Brain microvascular endothelial cell (primary cell): ENCODE results near the gene NEU2.

Experiments used
- DNase-seq: peaks from one replicate; pipeline ENCODE4 v3.0.0-alpha.2; 2020
- H3K27ac ChIP-seq: fragments of 250-450 bp; sonication (Bioruptor Pico); 2 replicates; pipeline ENCODE4 v1.5.1; 2020; ENCODE audit warnings: mild to moderate bottlenecking, moderate library complexity
- H3K27me3 ChIP-seq: fragments of 250-450 bp; sonication (Bioruptor Pico); replicated peaks from 2 replicates; pipeline ENCODE4 v1.5.1; 2020; ENCODE audit warnings: mild to moderate bottlenecking
- H3K36me3 ChIP-seq: fragments of 250-450 bp; sonication (Bioruptor Pico); replicated peaks from 2 replicates; pipeline ENCODE4 v1.5.1; 2020; ENCODE audit warnings: mild to moderate bottlenecking
- H3K4me3 ChIP-seq: 2 replicates; pipeline ENCODE4 v1.5.1; 2011; ENCODE audit warnings: low read depth, mild to moderate bottlenecking, control low read depth, low read length, moderate library complexity
- CTCF ChIP-seq: IDR thresholded peaks from 2 replicates; pipeline ENCODE4 v1.5.1; 2011; ENCODE audit warnings: low read depth, mild to moderate bottlenecking, moderate library complexity, low read length, control low read depth, inconsistent platforms; ENCODE audit errors: missing control alignments
- in situ Hi-C: cut with HindIII; loops from 2 replicates; pipeline ENCODE4 v1.10.0; 2017; ENCODE audit warnings: low sequenced_read_pairs, low pct_ligation_motif_present

Gene NEU2

GRCh38 chr2:233076749-233077148 lies 44.3 kb downstream of the NEU2 start:
- TF ChIP-seq CTCF: no peak
- no peak for DNase-seq
- in situ Hi-C loops: loop anchor here (25.0 kb wide), 1 partner anchor 161 kb away; no protein-coding TSS in a partner anchor
- no peaks in the 10 kb centered on the region for H3K27me3 ChIP-seq
- no peaks in the 10 kb centered on the region for H3K36me3 ChIP-seq
- no peak overlapping the region for H3K27ac ChIP-seq
- H3K4me3 ChIP-seq: no peak overlapping the region

- no peak overlapping the region for H3K27ac ChIP-seq
- DNase-seq: no peak
Measured at GRCh38 chr2:233079473-233079877, 47.0 kb downstream of the NEU2 start.

GRCh38 chr2:233079953-233080835 lies 47.7 kb downstream of the NEU2 start:
- H3K27me3 ChIP-seq: no peaks in the 10 kb centered on the region
- no peak overlapping the region for H3K4me3 ChIP-seq
- no peak for DNase-seq
- no peak overlapping the region for H3K27ac ChIP-seq
- in situ Hi-C loops: loop anchor here (25.0 kb wide), 1 partner anchor 157 kb away; no protein-coding TSS in a partner anchor
- no peak for TF ChIP-seq CTCF
- H3K36me3 ChIP-seq: no peaks in the 10 kb centered on the region

More at GRCh38 chr2:233079473-233079877, 47.0 kb downstream of the NEU2 start:
- no peak for TF ChIP-seq CTCF
- Histone ChIP-seq H3K4me3 (no peak overlapping the region), H3K27me3 (no peaks in the 10 kb centered on the region), H3K36me3 (no peaks in the 10 kb centered on the region)
- in situ Hi-C loops: loop anchor here (25.0 kb wide), 1 partner anchor 158 kb away; no protein-coding TSS in a partner anchor

- H3K36me3 ChIP-seq: no peaks in the 10 kb centered on the region
- H3K27ac ChIP-seq: no peak overlapping the region
- H3K4me3 ChIP-seq: no peak overlapping the region
Measured at GRCh38 chr2:233080836-233081229, 48.4 kb downstream of the NEU2 start.

GRCh38 chr2:233081232-233081730 lies 48.8 kb downstream of the NEU2 start:
- Histone ChIP-seq H3K4me3 (no peak overlapping the region), H3K27ac (no peak overlapping the region), H3K27me3 (no peaks in the 10 kb centered on the region), H3K36me3 (no peaks in the 10 kb centered on the region)
- DNase-seq: no peak
- in situ Hi-C loops: loop anchor here (25.0 kb wide), 1 partner anchor 156 kb away; no protein-coding TSS in a partner anchor
- no peak for TF ChIP-seq CTCF

More at GRCh38 chr2:233080836-233081229, 48.4 kb downstream of the NEU2 start:
- TF ChIP-seq CTCF: no peak
- no peaks in the 10 kb centered on the region for H3K27me3 ChIP-seq
- DNase-seq: no peak
- in situ Hi-C loops: loop anchor here (25.0 kb wide), 1 partner anchor 156 kb away; no protein-coding TSS in a partner anchor
